ENCODE measurements around the gene PDE4D.

Gene PDE4D

GRCh38 chr5:58923355-58923754 is 970.2 kb downstream of the PDE4D start:
- 93 to 95% methylated on average over 2 of the region's 2 CpGs for WGBS, 2 experiments (ENCODE audit: insufficient coverage in 2 of 2)
- peaks cover 8% of the 10 kb centered on the region for H3K4me1 ChIP-seq (ENCODE audit: control insufficient read depth, insufficient read depth, low read length, poor library complexity, severe bottlenecking)
- no peaks in the 10 kb centered on the region for H3K36me3 ChIP-seq (ENCODE audit: control insufficient read depth, insufficient read depth, low read length)
- no peak overlapping the region for H3K4me3 ChIP-seq (ENCODE audit: extremely low read depth, insufficient read depth, low read length, poor library complexity, severe bottlenecking)
- H3K27ac ChIP-seq (ENCODE audit: low read depth, low read length, severe bottlenecking) = no peak overlapping the region
- H3K9me3 ChIP-seq (ENCODE audit: control insufficient read depth, low read length) = no peaks in the 10 kb centered on the region

GRCh38 chr5:58922461-58923171 is 970.9 kb downstream of the PDE4D start:
- peaks cover 8% of the 10 kb centered on the region for H3K4me1 ChIP-seq (ENCODE audit: control insufficient read depth, insufficient read depth, low read length, poor library complexity, severe bottlenecking)
- H3K9me3 ChIP-seq (ENCODE audit: control insufficient read depth, low read length) = no peaks in the 10 kb centered on the region
- WGBS, 2 experiments (ENCODE audit: insufficient coverage in 2 of 2) = 90 to 94% methylated on average over 12 to 14 of the region's 15 CpGs
- H3K36me3 ChIP-seq (ENCODE audit: control insufficient read depth, insufficient read depth, low read length) = no peaks in the 10 kb centered on the region
- no peak overlapping the region for H3K4me3 ChIP-seq (ENCODE audit: extremely low read depth, insufficient read depth, low read length, poor library complexity, severe bottlenecking)
- no peak overlapping the region for H3K27ac ChIP-seq (ENCODE audit: low read depth, low read length, severe bottlenecking)

- Histone ChIP-seq H3K27ac (ENCODE audit: low read depth, low read length, severe bottlenecking) (peak overlapping the region; percentile 45), H3K4me3 (ENCODE audit: extremely low read depth, insufficient read depth, low read length, poor library complexity, severe bottlenecking) (no peak overlapping the region), H3K4me1 (ENCODE audit: control insufficient read depth, insufficient read depth, low read length, poor library complexity, severe bottlenecking) (peaks cover 8% of the 10 kb centered on the region), H3K9me3 (ENCODE audit: control insufficient read depth, low read length) (no peaks in the 10 kb centered on the region), H3K36me3 (ENCODE audit: control insufficient read depth, insufficient read depth, low read length) (no peaks in the 10 kb centered on the region)
- WGBS, 2 experiments (ENCODE audit: insufficient coverage in 2 of 2) = no CpG with 5 or more reads among the region's 1 CpG
Observed at GRCh38 chr5:58921159-58921558, 972.4 kb downstream of the PDE4D start.

GRCh38 chr5:58919833-58920232 is 973.7 kb downstream of the PDE4D start:
- no peaks in the 10 kb centered on the region for H3K36me3 ChIP-seq (ENCODE audit: control insufficient read depth, insufficient read depth, low read length)
- no peak overlapping the region for H3K4me3 ChIP-seq (ENCODE audit: extremely low read depth, insufficient read depth, low read length, poor library complexity, severe bottlenecking)
- H3K4me1 ChIP-seq (ENCODE audit: control insufficient read depth, insufficient read depth, low read length, poor library complexity, severe bottlenecking) = peaks cover 8% of the 10 kb centered on the region
- WGBS, 2 experiments (ENCODE audit: insufficient coverage in 2 of 2) = 66 to 67% methylated on average over 4 of the region's 5 CpGs
- H3K9me3 ChIP-seq (ENCODE audit: control insufficient read depth, low read length) = no peaks in the 10 kb centered on the region
- H3K27ac ChIP-seq (ENCODE audit: low read depth, low read length, severe bottlenecking) = no peak overlapping the region
